HS-5 (cell line): ENCODE data around the gene CDHR1.

Experiments
- DNase-seq: peaks from one replicate; pipeline ENCODE4 v3.0.0-alpha.2; 2012; ENCODE audit warnings: low read depth

CDHR1 gene

DNA sequence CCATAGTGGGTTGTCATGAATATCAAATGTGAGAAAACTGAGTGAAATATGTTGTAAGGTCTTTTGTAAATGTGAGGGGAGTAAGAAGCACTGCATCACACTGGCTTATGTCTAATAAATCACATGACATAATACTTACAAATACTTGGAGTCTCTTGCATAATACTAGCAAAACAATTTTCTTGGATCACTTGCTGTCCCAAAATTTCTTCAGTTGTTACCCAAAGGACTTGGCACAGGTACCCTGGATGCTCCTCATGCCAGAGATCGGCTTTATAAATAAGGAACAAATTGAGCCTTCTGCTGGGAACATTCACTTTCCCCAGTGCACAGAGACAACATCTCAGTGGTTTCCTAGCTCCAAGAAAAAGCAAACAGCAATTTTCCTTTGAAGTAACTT lies 36.0 kb downstream of the CDHR1 start:
- no peak for DNase-seq

DNA sequence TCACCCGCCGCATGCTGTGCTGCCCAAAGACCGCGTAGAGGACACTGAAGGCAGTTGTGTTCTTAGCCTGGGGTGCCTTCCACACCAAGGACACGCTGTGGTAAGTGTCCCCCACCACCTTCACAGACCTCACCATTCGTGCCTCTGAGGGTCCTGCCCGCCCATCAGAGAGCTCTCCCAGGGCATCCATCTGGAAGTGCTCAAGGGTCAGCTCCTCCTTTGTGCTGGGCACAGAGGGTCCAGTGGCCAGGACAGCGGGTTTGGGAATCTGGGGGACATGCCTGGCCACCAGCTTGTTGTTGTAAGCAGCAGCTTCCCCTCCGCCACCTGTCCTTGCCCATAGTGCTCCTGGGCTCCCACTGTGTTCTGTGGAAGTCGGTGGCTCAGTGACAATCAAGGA lies 38.0 kb downstream of the CDHR1 start:
- DNase-seq: no peak

DNA sequence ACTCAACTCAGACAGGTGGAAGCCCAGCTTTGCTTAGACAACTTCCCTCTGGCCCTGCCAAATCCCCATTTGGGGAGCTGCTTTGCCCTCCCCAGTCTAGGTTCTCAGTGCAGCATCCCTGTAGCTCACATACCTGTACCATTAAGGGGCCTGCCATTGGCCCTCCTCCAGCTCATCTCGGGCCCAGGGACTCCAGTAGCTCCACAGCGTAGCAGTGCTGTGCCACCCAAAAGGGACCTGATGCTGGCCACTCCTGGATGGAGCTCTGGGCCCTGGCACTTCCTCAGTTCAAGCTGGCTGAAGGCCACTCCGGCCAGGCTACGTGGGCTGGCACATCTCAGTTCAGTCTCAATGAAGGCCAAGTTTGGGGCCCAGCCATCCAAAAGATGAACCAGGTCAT lies 39.6 kb downstream of the CDHR1 start:
- DNase-seq: no peak

DNA sequence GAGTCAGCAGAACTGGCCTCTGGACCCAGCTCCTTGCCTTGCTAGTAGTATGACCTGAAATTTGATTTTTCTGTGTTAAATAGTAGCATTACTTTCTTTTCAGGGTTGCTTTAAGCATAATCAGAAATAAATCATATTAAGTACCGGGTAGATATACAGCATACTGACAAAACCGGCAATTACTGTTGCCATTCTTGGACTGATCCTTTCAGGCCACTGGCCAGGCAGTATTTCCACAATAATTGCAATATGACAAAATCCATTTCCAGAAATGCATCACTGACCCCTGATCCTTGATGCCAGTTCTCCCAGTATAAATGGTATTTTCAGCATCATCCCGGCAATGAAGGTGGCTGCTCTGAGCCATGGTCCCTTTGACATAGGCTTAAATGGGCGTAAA lies 40.1 kb downstream of the CDHR1 start:
- DNase-seq: no peak

DNA sequence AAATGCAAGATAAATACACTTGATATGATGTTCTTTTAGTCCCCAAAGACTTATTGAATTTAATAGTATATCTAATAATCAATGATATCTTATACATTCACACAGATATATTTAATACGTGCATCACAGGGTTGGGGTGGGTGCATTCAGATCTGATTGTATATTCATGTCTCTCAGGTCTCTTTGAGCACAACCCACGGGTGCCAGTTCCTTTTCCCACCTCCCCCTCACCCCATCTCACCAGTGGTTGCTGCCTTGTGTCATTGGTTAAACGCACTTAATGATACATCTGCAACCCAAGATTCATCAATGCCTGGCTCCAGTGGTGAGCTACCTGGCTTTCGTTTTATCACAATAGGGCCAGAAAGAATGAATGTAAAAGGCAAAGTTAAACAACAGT lies 40.8 kb downstream of the CDHR1 start:
- no peak for DNase-seq

DNA sequence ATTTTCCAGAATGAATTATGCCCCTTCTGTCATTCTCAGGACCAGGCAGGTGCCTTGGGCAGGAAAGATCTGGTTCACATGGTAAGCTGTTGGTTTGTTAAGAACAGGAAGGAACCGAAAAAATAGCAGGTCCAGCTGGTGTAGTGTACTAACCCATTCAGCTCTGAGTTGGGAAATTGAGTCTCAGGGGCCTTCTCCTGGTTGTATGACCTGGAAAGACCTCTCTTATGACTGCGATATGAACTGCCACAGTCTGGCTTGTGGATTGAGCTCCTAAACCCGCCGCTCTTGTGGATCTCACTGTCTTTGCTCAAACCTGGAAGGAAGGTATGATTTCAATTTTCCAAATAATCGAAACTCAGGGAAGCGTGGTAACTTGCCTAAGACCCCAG lies 42.5 kb downstream of the CDHR1 start:
- no peak for DNase-seq

DNA sequence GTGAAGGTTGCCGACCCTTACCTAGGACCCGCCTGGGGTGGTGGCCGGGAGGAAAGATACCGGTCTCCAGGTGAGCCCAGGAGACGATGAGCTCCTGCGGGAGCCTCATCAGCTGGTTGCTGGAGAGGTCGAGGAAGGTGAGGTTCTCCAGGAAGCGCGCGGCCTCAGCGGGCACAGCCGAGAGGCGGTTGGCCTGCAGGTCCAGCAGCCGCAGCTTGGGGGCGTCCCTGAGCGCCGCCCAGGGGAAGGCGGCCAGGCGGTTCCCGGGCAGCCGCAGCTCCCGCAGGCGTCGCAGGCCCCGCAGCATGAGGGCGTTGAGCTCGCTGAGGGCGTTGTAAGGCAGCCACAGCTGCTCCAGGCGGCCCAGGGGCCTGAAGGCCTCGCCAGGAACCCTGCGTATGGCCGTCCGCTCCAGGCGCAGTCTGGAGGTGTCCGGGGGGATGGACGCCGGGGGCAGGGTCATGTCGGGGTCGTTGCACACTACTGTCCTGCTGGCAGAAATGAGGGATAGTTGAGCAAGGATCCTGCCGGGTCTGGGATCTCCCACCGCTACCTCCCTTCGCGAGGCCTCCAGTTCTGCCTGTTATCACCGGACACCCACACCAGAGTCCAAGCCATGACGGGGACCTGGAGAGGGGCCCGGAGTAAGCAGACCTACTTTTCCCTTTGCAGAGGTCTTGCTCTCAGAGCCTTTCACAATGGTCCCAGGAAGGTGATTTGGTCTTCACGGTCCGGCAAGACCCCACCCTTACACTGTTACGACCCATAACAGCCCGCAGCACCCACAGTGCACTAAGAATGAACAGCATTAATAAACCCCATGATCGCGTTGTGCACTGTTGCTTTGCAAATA lies 43.1 kb downstream of the CDHR1 start:
- DNase-seq: no peak

DNA sequence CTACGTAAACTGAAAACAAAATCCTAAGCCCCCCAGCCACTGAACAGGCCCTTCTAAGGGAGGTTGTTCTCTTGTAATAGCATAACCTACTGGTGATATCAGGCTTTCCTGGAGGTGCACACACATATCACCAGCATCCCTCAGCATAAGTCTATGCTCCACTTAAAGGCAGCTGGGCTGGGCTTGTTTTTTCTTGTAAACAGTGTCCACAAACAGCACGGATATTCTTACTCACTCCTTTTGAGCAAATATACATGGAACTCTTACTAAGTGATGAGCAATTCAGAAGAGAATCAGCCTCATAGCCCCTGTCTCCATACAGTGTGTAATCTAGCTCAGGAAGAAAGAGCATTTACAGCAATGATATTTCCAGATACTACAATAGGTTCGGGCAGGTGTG lies 44.6 kb downstream of the CDHR1 start:
- DNase-seq: no peak

DNA sequence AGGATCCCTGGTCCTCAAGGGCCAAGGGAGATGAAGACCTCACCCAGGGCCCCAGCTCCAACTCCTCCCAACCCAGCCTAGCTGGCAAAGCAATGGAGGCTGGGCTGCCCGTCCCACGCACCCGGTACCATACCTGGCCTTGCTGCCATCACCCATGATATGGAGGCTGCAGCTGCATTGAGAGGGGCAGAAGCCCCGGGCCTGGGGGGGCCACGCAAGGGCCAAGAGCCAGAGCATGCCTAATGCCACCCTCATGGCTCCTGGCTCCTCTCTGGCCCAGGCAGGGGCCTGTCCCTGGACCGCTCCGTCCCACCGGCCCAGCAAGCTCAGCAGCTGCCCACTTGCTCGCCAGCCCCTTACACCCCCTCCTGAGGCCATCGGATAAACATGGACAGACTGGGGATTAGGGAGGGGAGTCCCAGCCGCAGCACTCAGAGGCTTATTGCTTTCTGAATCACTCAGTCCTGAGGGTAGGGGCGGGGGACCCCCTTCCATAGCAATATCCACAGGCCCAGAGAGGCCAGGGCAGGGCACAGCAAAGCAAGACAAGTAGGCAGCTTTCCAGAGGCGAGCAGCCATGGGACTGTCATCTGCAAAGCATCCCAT lies 47.0 kb downstream of the CDHR1 start, which contains the start of gene LRIT1:
Gene LRIT1, minus strand, starts transcription at position 362 of the 606 bp plus-strand sequence. Its CDS starts 107 bp downstream, at position 255.
- DNase-seq: no peak

DNA sequence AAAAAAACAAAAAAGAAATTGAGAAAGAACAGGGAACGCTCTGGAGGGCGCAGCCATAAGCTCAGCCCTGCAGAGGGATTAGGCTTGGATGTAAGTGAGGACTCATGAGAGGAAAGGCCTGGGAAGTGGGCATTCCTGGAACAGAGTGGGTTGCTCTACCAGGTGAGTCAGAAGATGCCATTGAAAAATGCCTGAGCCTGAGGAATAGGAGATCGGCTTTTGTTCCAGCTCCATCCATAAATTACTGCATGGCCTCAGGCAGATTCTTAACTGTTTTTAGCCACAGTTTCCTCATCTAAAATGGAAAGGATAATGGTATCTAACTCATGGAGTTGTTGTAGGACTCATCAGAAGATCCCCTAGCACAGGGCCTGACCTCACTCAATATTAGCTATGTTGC lies 49.4 kb downstream of the CDHR1 start:
- DNase-seq: no peak

DNA sequence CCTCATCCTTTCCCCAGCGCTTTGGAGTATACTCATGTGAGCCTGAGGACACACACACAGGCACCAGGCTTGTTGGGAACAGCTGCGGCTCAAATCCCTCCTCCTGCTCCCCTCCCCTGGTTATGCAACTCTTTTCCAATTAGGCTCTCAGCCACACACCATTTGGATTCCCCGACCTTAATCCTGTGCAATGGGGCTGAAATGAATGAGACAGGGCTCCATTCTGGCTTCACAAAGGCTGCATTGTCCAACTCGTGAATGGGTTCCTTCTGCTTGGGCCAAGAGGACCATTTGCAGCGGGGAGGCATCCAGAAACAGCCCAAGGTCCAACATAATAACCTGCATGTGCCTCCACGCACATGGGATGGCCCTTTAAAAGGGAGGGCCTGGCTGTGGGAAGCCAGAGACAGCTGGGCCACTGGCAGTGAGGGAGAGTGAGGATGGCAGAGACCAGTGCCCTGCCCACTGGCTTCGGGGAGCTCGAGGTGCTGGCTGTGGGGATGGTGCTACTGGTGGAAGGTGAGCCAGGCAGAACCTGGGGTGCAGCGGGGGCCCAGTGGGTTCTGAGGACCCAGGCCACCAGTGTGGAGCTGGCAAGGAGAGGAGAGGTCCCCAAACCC lies 50.4 kb downstream of the CDHR1 start, which contains the start of gene RGR:
Gene RGR, plus strand, starts transcription at position 403 of the 620 bp plus-strand sequence. Its CDS starts 38 bp downstream, at position 441.
- no peak for DNase-seq

DNA sequence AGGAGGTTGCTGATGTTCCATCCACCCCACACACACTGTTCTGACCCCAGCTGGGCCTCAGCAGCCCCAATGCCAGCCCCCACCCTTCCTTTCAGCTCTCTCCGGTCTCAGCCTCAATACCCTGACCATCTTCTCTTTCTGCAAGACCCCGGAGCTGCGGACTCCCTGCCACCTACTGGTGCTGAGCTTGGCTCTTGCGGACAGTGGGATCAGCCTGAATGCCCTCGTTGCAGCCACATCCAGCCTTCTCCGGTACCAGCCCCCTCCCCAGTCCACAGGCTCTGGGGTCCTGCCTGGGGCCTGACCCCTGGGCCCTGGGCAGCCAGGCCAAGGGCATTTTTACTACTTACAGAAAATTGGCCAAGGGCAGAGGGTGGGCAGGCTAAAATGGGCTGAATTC lies 53.2 kb downstream of the CDHR1 start:
- no peak for DNase-seq

DNA sequence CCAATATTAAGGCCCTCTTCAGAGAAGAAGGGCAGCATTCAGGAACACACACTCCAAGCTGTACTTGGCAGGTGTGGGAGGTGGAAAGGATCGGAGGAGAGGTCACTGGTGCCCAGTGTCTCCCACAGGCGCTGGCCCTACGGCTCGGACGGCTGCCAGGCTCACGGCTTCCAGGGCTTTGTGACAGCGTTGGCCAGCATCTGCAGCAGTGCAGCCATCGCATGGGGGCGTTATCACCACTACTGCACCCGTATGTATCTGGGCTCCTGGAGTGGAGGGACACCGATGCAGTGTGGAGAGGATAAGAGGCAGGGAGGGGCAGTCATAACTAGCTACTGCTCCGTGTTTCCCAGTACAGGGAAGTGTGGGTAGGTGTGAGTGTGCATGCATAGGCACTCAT lies 54.5 kb downstream of the CDHR1 start:
- DNase-seq: no peak

DNA sequence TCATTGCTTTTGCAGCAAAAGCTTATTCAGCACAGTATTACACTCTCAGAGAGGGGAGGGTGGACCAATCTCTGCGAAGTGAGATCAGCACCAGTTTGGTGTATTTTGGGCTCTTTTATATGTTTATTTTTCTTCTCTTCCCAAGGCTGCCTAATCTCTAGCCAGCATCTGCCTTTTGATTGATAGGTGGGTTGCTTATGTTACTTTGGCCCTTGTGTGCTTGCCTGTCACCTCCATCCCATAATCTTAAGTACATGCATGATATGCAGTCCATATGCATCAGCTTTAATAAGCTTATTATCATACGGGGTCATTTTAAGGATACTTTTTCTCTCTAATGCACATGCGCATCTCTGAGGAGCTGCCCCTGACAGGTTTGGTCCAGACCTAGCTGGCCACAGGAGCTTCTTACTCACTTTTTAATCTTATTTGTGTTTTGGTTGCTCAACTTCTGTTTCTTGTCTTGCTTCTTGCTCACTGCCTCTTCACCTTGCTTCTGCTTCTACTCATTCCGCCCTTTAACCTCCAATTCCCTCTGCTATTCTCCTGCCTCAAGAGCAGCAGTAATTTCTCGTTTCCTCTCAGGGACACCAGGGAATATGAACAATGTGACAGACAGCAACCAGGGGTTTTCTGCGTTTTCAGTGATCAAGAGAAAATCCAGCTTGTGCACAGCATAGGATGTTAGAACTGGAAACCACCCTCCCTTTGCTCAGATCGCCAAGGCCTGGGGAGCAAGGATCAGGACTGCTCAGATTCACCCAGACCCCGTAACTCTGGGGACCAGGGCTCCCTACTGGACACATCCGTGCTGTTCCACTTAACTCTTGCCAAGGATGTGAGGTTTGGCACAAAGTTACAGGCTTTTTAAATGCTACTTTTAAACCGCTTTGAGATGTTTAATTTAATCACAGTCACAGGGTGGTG lies 60.5 kb downstream of the CDHR1 start:
- no peak for DNase-seq

DNA sequence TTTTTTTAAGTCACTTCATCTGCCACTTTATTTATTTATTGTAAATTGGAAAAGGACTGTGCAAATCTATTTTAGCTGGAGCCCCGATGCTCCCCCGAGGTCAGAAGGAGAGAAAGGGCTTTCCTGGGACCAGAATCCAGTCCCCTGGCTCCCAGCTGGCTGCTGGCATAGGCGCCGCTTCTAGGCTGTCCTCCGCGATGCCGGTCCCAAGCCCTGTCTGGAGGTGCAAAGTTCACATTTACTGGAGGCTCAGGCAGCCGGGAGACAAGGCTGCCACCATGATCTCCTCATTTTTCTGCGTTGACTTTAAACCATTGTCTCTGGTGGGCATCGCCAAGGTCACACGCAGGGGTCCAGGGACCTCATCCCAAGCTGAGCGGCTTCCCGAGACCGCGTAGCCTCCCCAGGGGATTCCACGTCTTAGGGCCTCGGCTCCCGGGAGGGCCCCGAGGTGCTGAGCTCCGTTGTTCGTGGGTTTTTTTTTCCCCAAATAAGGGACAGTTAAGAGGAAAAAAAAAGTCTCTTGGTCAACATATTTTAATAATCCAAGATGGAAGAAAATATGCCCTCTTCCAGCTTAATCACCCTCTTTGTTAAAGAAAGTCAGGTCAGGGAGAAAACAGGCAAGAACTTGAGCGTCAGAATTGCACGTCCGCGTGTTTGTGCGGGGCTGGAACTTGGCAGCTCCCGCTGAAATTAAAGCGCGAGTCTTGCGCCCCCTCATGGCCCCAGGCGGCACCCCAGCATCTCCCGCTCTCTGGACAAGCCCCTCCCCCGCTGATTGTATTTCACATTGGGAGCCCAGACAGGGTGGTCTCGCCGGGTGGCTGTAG lies 62.4 kb downstream of the CDHR1 start:
- no peak for DNase-seq

DNA sequence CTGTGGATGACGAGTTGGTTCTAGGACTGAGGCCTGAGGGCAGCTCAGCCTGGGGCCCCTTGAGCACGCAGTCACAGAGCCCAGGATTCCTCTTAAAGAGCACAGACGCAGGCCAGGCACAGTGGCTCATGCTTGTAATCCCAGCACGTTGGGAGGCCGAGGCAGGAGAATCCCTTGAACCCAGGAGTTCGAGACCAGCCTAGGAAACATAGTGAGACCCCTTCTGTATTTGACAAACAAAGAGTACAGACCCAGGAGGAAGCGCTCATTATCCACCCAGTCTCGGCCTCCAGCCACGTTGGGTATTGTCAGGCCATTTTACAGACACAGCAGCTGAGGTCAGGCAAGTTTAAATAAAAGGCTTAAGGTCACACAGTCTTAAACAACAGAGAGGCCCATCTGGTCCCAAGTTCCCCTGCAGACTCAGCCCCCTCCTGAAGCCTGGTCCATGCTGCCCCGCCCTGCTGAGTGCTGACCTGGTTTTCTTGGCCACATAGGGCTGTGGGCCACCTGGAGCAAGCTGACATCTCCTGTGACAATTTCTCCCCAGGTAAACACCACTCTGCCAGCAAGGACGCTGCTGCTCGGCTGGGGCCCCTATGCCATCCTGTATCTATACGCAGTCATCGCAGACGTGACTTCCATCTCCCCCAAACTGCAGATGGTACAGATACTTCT lies 63.1 kb downstream of the CDHR1 start:
- DNase-seq: no peak

DNA sequence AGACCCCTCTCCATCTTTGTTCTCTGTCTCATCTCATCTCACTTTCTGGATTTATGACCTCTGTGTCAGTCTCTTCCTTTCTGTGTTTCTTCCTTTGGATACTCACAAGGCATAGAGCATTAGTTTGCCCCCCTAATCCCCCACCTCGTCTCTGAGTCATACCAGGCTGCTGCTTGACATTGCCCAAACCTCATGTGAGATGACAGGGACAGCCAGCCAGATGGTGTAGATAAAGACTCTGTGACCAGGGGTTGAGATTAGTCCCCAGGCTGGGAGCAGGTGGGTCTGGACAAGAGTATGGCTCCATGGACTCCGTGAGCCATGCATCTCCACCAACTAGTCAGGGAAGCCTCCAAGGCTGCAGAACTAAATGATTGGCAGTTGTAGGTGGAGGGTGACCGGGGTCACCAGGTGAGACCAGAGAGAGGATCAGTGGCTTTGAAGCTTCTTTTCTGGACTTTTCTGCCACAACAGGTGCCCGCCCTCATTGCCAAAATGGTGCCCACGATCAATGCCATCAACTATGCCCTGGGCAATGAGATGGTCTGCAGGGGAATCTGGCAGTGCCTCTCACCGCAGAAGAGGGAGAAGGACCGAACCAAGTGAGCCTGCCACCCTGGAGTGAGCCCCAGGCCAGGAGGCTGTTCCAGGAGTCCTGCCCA lies 63.8 kb downstream of the CDHR1 start:
- DNase-seq: no peak

DNA sequence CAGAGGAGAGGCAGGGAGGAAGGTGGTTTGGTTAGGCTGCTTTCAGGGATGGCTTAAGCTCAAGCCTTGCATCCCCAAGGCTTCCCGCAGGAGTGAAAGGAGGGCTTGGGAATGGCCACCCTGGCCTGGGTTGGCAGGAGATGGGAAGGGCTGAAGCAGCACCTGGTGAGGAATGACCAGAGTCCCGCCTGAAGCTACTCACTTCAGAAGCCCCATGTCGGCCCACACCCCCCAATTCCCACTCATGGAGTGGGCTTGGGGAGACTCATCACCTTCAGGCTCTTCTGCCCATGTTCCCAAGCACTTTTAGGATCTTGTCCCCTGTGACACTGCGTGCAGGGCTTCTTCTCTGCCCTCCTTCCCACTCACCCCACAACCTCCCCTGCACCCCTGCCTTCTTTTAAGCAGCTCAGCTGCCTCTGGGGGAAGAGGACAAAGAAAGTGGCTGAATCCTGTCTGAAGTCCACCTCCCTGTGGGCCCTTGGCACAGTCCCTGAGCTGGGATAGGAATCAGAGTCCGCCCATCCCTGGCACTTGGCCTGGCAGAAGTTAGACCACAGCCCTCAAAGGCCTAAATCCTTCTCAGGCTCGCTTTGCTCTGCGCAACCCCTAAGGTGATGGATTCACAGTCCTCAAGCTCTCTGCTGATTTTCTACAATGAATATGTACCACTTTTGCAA lies 67.0 kb downstream of the CDHR1 start:
- no peak for DNase-seq

DNA sequence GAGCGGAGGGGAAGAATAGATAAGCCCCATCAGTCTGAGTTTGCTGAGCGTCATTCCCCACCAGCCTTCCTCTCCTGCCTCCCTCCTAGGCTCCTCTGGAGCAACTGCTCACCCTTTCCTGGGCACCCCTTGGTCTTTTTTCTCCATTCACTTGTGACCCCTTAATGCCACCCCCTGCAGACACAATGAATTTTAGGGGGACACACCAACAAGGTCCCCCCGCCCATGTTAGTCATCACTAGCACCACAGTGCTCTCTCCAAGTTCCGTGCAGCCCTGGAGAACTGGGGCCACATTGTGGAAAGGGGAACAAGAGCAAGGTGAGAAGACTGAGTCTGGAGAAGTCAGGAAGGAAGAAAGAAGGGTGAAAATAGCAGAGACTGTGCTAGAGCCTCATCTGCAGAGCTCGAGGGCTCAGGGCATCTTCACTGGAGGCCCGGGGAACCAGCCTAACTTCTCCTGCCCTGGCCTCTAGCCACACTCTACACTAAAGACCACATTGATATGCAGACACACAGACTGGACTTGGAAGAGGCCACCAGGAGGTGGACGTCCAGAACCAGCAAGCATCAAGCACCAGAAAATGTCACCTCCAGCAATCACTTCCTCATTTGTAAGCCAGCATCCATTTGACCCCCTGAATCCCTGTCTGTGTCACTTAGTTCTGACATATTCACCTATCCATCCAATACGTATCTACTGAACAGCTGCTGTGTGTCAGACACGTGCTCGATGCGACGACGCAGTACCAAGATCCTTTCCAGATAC lies 68.0 kb downstream of the CDHR1 start:
- no peak for DNase-seq
